Adrenal gland (tissue), 5 donors: ENCODE results near the gene ZC3H18.
A peak's percentile ranks its signal among the peaks of the same experiment; 100 is the strongest.

Experiments
- POLR2A ChIP-seq, 2 donors: fragments of 450-650 bp; IDR thresholded peaks; one replicate each; pipeline ENCODE4 v1.6.1; 2017; ENCODE audit warnings: antibody characterized with exemption in 2 of 2, mild to moderate bottlenecking in 2 of 2, moderate library complexity in 1 of 2
- TF ChIP-seq, protein P1 (sequence below), 6 experiments: fragments of 450-650 bp in 4 of 6; fragments of 200-600 bp in 2 of 6; sonication (generic) in 1 of 6; IDR thresholded peaks; 1 replicate in 5 of 6; 2 replicates in 1 of 6; pipeline versions ENCODE4 v1.5.1 to v1.8.0; 2016 to 2021; ENCODE audit warnings: antibody characterized with exemption in 6 of 6, mild to moderate bottlenecking in 2 of 6, moderate library complexity in 1 of 6
- donor health status: DM: no; HTN: no; CAD: no.

GRCh38 chr16:88534638-88535190 is 35.5 kb upstream of the ZC3H18 start:
- TF ChIP-seq, protein P1, sequence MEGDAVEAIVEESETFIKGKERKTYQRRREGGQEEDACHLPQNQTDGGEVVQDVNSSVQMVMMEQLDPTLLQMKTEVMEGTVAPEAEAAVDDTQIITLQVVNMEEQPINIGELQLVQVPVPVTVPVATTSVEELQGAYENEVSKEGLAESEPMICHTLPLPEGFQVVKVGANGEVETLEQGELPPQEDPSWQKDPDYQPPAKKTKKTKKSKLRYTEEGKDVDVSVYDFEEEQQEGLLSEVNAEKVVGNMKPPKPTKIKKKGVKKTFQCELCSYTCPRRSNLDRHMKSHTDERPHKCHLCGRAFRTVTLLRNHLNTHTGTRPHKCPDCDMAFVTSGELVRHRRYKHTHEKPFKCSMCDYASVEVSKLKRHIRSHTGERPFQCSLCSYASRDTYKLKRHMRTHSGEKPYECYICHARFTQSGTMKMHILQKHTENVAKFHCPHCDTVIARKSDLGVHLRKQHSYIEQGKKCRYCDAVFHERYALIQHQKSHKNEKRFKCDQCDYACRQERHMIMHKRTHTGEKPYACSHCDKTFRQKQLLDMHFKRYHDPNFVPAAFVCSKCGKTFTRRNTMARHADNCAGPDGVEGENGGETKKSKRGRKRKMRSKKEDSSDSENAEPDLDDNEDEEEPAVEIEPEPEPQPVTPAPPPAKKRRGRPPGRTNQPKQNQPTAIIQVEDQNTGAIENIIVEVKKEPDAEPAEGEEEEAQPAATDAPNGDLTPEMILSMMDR (IDR thresholded peaks at IDR 0.05) = peak in 1 of 6 experiments; percentile 45
- no peak for TF ChIP-seq POLR2A (IDR thresholded peaks at IDR 0.05)
